ENCODE results near the gene HHAT.
"Not testable (repeated sequence)": the region's sequence is repeated elsewhere in the genome, so short reads cannot be mapped to it uniquely, and the experiment has no call there.

The HHAT gene

DNA sequence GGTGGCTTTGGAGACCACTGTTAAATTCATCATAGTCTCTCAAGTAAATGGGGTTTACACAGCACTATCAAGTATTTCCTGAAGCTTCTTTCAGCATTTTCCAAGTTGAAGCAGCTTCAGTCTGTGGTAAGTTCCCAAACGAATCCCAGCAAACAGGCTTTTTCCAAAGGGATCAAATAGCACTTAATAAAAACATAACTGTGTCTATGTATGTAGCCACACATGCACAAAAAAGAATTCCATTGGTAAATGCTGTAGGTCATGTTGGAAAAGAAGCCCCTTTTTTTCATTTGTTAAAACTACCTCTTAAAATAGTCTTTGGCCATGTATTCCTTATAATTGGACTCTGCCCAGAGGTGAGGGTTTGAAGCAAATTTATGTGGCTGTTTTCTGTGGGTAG, 69.8 kb downstream of the HHAT start:
- no peak for FAIRE-seq

DNA sequence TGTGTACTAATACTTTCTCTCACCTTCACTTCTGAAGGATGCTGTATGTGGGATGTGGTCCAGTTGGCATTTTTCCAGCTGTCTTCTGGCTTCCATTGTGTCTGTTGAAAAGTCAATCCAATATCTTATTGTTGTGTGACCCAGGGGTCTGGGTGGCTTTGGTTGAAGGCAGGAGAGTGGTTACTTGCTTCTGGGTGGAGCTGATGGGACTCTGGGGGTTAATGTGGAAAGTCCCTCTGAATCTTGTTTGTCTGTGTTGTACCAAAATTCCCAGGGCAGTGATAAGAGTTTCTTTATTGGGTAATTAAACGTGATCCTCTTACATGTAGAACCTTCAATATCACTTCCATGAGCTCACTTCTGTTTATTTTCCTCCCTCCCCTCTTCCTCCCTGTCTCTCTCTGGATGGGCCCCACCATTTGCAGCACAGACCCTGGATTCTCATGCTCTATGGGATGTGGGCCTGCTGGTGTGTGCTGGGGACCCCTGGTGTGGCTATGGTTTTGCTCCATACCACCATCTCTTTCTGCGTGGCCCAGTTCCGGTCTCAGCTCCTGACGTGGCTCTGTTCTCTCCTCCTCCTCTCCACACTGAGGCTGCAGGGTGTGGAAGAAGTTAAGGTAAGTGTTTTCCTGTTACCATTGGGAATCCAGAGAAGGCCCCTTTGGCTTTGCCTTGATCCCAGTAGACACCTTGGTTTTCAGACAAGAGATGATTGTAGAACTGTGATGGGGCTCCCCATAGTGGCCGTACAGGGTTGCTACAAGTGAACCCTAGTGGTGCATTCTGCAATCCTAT, 71.5 kb downstream of the HHAT start:
- peak; percentile 14 for FAIRE-seq

DNA sequence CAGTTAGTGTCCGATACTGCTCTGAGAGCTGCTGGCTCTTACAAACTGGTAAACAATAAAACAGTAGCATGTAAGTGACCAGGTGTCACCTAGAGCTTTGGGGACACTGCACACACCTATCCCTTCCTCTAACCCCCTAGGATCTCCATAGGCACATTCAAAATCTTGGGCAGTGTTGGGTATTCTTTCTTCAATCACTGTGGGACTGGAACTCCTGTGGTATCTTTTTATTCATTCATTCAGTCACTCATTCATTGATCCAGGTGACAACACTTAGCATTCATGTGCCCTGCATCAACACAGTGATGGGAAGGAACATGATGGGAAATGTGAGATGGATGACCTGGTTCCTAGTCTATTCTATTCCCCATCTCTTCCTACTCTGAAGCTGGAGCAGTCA, 73.9 kb downstream of the HHAT start:
- no peak for FAIRE-seq

DNA sequence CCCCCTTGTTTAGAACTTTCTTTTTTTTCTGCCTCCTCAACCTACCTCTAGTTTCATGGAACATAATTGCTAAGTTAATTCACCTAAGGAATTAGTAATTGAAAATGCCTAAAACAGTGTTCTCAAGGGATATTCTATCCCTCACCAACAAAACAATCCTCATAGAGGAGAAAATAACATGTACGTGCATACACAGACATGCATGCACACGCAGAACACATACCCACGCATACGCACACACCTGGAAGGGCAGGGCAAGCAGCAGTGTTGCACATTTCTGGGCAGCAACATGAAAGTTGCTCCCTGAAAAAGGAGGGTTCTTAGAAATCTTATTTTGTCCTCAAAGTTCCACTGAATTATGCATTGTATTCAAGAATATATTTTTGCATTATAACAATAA, 76.6 kb downstream of the HHAT start:
- no peak for FAIRE-seq

DNA sequence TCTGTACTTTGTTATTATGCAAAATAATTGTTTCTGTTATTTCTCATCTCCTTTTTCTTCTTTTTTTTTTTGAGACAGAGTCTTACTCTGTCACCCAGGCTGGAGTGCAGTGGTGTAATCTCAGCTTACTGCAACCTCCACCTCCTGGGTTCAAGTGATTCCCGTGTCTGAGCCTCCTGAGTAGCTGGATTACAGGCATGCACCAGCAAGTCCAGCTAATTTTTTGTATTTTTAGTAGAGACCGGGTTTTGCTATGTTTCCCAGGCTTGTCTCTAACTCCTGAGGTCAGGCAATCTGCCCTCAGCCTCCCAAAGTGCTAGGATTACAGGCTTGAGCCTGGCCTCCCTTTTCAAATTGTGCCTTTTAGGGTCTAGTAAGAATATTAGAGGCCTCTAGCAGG, 77.6 kb downstream of the HHAT start:
- FAIRE-seq: not testable (repeated sequence)

DNA sequence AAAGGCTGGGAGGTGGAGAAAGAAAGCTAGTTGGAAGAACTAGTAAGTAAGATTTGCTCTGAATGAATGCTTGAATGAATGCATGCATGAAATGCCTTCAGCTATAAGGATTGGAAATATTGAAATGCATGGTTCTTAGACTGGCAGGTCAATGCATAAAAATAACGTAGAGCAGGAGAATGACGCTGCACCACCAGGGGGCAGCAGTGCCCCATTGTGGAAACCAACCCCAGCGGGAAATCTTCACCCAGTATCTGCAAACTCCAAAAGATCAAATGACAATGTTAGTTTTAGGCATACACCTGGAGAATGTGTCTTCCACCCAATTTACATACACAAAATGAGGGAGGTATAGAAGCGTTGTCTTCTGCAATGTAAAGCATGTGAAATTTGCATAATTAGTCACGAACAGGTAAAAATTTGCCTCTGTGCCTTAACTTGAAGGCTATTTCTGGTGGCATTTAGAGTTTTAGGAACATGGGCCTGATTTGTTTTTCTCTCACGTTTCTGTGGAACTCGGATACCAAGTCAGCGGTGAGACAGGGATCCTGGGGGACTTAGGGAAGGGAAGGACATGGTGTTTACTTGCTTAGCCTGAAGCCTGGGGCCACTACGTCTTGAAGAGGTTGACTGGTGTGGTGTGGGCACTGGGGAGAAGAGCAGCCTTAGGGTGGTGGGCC, 78.6 kb downstream of the HHAT start:
- peak; percentile 71 for FAIRE-seq

DNA sequence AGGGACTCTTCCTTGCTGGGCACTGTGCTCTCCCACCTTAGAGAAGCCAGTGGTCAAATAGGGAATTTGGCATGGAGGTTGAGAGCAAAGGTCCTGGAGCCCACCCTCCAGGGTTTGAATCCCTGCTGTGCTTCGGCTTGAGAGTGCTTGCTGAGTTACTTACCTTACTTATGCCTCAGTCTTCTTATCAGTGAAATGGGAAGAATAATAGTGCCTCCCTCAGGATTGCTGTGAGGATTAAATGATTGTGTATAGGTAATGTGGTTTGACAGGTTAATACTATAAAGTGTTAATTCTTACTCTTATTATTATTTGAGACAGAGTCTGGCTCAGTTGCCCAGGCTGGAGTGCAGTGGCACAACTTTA, 79.2 kb downstream of the HHAT start:
- no peak for FAIRE-seq

DNA sequence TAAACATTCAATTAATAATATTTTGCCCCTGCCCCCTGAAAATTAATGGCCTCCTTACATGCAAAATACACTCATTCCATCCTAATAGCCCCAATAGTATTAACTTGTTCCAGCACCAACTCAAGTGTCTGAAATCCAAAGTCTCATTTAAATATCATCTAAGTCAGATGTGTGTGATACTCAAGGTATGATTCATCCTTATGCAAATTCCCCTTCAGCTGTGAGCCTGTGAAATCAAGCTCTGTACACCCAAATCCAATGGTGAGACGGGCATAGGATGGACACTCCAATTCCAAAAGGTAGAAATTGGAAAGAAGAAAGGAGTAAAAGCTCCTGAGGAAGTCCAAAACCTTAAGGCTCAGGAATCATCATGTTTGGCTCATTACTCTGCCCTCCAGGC, 83.5 kb downstream of the HHAT start:
- no peak for FAIRE-seq

DNA sequence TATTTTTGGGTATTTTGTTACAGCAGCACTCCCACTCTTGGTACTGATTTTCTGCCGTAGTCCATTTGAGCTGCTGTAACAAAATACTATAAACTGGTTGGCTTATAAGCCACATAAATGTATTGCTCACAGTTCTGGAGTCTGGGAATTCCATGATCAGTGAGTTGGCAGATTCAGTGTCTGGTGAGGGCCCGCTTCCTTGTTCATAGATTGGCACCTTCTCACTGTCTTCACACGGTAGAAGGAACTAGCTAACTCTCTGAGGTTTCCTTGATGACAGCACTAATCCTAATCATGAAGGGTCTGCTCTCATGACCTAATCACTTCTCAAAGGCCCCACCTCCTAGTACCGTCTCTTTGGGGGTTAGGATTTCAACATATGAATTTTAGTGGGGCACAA, 85.2 kb downstream of the HHAT start:
- FAIRE-seq: no peak

DNA sequence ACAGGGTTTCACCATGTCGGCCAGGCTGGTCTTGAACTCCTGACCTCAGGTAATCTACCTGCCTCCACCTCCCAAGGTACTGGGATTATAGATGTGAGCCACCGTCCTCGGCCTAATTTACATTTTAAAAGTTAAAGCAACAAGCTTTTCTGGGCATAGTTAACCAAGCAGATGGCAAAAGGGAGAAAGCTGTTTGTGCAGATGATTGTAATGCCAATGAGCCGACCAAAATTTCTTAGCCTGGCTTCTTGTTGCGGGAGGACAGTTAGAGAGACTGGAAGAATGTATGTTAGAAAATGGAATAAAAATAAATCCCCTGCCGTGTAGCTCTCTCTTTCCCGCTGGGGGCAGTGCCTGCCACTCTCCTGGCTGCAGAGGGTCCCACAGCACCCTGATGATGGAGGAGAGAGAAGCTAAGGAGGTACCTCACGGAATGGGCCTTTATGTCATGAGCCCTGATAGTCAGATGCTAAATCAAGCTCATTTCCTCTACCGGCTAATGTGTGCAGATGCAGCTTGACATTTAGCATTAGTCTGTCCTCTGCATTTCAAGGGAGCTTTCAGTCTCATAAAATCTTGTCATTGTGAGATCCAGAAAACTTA, 87.2 kb downstream of the HHAT start:
- no peak for FAIRE-seq

DNA sequence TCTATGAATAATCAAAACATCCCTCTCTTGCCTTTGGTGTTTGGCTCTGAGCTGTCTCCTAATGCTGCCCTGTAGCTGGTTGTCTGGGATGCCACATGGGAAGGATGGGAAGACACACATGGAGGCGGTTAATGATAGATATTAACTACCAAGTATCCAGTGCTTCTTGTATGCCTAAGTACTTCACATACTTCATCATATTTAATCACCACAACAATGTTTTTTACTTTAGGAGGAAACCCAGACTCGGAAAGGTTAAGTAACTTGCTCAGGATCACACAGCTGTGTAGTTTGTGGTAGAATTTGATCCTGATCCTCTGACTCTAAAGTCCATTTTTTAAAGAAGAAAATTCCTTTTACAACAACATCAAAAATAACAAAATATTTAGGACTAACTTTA, 88.0 kb downstream of the HHAT start:
- FAIRE-seq: no peak

DNA sequence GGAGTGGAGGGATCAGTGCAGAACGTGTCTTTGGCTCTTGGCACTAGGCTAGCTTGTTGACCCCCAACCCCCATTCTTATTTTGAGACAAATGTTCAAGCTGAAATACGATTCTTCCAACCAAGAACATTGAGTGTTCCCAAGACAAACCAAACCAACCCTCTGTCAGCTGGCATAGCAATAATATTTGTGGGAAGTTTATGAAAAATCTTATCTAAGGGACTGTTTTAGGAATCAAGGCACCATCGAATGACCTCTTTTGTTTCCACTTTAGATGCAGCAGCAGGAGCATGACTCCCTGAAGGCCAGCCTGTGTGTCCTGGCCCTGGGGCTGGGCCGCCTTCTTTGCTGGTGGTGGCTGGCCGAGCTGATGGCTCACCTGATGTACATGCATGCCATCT, 89.2 kb downstream of the HHAT start:
- no peak for FAIRE-seq

DNA sequence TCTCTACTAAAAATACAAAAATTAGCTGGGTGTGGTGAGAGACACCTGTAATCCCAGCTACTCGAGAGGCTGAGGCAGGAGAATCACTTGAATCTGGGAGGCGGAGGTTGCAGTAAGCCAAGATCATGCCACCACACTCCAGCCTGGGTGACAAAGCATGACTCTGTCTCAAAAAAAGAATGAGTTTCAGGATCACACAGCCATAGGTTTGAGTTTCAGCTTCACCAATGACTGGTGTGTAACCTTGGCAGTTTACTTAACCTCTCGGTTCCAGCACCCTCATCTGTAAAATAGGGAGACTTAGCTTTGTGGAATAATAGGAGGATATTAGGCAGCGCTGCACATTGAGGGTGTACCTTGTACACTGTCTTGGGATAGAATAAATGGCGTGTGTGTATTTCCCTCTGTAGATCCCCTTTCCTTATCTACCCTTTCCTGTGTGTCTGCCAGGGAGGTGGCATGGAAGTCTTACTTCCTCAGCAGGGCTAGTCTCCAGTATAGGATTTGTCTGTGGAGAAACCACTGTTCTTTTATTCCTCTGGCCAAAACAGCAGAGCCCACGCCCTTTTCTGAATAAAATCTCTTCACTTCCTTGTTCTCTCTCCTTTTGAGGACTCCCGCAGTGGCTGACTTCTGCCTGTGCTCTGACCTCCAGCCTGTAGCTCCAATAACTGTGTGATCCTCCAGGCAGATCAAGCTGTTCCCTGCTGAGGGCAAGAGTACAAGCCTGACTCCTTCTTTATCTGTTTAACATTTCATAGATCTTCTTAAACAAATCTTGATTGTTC, 90.4 kb downstream of the HHAT start:
- FAIRE-seq: no peak

DNA sequence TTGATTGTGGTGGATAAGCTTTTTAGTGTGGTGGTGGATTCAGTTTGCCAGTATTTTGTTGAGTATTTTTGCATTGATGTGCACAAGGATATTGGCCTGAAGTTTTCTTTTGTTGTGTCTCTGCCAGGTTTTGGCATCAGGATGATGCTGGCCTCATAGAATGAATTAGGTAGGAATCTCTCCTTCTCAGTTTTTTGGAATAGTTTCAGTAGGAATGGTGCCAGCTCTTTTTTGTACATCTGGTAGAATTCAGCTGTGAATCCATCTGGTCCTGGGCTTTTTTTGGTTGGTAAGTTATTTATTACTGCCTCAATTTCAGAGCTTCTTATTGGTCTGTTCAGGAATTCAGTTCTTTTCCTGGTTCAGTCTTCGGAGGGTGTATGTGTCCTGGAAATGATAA, 98.0 kb downstream of the HHAT start:
- not testable (repeated sequence) for FAIRE-seq

DNA sequence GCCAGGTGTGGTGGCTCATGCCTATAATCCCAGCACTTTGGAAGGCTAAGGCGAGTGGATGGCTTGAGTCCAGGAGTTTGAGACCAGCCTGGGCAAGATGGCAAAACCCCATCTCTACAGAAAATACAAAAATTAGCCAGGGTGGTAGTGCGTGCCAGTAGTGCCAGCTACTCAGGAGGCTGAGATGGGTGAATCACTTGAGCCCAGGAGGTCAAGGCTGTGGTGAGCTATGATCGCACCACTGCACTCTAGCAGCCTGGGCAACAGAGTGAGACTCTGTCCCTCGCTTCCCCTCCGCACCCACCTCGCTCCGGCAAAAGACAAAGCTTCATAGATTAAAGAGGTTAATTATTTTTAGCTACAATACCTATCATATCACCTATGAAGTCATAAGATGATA, 100.0 kb downstream of the HHAT start:
- no peak for FAIRE-seq

DNA sequence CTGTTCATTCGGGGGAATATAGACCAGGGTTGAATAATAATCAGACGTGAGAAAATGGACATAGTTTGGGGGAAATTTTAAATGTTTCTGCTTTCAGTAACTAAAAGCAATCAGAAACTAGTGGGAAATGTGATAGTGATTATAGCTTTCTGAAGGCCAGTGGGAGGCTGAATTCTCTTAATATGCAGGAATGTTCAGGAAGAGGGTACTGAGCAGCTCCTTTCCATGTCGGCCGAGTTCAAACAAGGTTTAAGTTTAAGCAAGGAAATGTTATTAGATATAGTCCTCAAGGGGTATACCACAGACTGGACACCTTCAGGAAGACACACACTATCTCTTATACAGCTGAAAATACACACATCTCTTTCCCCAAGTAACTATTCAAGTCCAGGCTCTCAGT, 105.5 kb downstream of the HHAT start:
- FAIRE-seq: no peak

DNA sequence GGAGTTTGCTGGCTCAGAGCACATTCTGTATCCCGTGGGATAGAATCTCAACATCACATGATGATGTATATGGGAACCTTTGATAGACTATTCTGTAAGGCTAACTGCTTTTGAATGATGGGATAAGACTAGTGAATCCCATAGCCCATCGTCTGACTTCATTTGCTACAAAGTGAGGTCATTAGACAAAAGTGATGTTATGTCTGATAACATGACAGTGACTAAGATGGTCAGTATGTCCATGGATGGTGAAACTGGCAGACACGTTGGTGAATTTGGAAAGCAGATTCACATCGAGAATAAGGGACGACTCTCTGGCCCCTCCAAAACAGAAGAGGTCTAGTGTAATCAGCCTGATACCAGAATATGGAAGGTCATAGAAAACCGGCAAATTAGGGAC, 108.4 kb downstream of the HHAT start:
- FAIRE-seq: no peak

DNA sequence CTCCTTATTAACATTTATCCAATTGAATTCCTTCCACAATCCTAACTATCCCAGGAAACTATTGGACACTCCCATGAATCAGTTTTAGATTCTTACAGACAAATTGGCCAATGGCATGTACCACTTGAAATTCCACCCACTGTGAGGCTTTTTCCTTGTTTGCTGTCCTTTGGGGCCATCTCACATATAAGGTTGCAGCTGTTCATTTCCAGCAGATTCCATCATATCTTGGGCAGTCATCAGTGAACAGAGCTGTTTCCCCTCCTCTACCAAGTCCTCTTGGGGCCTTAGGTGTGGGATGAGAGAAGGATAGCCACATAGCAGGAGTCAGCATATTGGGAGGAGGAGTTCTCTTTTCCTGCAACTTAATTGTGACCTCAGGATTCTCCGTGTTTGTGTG, 109.1 kb downstream of the HHAT start:
- no peak for FAIRE-seq

DNA sequence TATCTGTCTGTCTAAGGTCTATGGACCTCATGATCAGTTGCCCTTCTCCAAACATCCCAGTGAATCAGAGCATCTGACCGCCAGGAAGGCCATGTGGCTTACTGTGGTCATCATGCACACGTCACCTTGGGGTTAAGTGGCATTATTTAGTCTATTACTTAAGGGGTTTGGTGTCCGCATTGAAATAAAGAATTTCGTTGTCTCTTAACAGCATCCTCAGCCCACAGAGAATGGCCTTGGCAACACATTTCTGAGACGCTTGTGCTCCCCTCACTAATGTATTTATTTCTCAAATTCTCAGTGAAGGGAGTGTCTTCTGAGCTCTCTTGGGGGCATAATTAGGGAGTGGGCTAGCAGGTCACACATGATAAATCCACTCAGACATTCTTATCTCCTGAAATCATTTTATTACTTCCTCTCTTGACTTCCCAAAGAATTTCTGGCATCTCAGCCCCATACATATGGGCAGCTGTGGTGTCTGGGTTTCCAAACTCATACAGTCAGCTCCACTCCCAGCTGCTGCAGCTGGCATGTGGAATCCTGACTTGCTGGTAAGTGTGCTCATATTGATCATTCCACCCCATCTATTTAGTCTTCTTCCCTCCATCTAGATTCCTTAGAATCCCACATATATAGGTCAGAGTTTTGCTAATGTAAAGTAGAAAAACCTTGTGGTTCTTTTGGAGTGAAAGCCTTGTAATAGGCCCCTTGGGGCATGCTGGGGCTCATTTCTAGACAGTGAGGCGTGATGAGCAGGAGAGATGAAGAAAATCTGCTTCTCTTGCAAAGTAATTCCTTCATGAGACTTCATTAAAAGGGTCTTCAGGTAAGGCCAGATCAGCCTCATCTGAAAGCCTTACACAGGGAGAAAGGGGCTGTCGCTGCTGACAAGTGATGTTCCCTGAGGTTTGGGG, 110.5 kb downstream of the HHAT start:
- FAIRE-seq: no peak

DNA sequence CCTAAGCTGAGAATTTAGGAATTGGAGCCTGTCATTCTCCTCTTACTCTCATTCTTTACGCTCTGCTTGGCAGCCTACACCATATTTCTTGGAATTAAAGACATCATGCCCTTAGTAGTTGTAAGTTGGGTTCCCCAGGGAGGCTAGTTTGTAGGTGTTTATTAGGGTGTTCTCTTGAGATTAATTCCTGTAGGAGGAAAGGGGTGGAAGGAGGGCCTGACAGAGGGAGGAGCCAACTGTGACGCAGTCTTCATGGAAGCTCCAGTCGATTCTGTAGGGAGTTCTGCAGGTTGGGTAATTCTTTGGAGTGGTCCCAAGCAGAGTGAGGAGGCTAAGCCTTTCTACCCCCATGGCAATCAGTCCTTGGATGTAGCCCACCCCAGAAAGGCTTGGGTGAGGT, 111.4 kb downstream of the HHAT start:
- FAIRE-seq: no peak

DNA sequence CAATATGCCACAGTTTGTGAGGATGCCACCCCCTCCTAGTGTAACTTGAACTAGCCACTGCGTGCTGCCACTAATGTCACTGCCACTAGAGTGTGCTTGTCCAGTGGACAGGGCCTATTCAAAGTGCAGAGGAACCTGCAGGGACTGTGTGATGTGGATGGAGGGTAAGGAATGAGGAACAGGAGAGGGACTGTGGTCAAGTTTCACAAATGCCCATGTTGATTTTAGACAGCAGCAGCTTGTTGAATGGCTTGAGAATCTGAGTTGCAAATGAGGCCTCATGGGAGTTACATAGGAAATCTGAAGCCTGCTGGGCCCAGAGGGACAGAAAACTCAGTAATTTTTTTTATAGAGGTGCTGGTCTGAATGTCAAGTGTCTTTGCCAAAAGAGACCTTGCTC, 112.3 kb downstream of the HHAT start:
- no peak for FAIRE-seq

DNA sequence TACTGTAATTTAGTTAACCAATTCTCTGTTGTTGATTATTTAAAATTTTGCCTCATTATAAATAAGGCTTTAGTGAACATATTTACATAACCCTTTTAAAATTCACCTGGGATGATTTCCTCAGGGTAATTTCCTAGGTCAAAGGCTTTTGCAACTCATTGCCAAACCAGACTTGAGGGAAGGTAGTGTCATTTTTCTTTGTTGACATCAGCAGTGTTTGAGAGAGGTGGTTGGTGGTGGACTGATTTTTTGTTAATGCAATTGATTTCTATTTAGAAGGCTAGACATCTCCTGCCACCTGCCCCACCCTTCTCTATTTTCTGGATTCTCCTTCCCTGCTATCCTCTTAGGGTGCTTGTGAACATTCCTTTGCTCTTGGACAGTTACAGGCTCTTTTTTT, 116.8 kb downstream of the HHAT start:
- no peak for FAIRE-seq

DNA sequence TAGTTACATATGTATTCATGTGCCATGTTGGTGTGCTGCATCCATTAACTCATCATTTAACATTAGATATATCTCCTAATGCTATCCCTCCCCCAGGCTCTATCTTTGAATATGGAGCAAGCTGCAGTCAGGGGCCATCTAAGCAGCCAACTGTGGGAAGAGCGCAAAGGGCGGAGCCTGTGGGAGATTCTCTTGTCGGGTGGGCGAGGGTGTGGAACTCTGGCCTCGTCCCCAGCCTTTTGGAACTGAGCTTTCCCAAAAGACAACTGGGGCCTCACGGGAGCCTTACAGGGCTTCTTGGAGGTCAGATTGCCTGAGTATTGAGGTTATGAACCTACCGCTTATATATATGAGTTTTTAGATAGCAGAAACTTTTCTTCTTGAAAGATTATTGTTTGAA, 117.2 kb downstream of the HHAT start:
- no peak for FAIRE-seq

All from A204.1 (cell line).